H1 (cell line): ENCODE measurements around the gene STX12. TPM values are rescaled to one million over a fixed set of nuclear protein-coding genes. Genes with fewer than 3 reads are reported as not detected.
"Not testable (repeated sequence)": the region's sequence is repeated elsewhere in the genome, so short reads cannot be mapped to it uniquely, and the experiment has no call there.

Source experiments
- CTCF ChIA-PET: fragments of 300-600 bp; sonication (Branson Sonifier 250); formaldehyde crosslinking; loops from one replicate; lab custom pipeline; 2021; ENCODE audit not compliant: partially characterized antibody; lab: Charles Lee
- POLR2A ChIA-PET: fragments of 300-600 bp; sonication (Branson Sonifier 250); formaldehyde crosslinking; loops from one replicate; lab custom pipeline; 2021; ENCODE audit warnings: inconsistent platforms; ENCODE audit not compliant: partially characterized antibody; lab: Charles Lee
- DNase-seq, 2 experiments: peaks; one replicate each; pipeline versions ENCODE4 v3.0.0 to v3.0.0-alpha.2; 2010 to 2022; ENCODE audit warnings: low spot score in 2 of 2, low read depth in 1 of 2, mixed read lengths in 1 of 2
- FAIRE-seq: peaks from 2 replicates; lab custom pipeline; 2011; peaks lifted over from hg19 to GRCh38; lab: Jason Lieb, UNC
- H2AFZ ChIP-seq: 2 replicates; pipeline ENCODE4 v1.8.1; 2012; ENCODE audit warnings: low read length, inconsistent platforms
- H2AK5ac ChIP-seq: 2 replicates; pipeline ENCODE4 v1.6.1; 2013; ENCODE audit warnings: low read depth, low read length
- H2BK120ac ChIP-seq: replicated peaks from 2 replicates; pipeline ENCODE3; 2013; ENCODE audit warnings: low read depth, low read length, inconsistent platforms
- H2BK12ac ChIP-seq: 2 replicates; pipeline ENCODE4 v1.6.1; 2013; ENCODE audit warnings: low read depth, low read length
- H2BK15ac ChIP-seq: 2 replicates; pipeline ENCODE4 v1.6.1; 2013; ENCODE audit warnings: low read length
- H2BK20ac ChIP-seq: 2 replicates; pipeline ENCODE4 v1.6.1; 2013; ENCODE audit warnings: low read length
- H2BK5ac ChIP-seq: 2 replicates; pipeline ENCODE4 v1.6.1; 2013; ENCODE audit warnings: low read depth, low read length
- H3K14ac ChIP-seq: 2 replicates; pipeline ENCODE4 v1.6.1; 2013; ENCODE audit warnings: inconsistent platforms; ENCODE audit not compliant: insufficient read length
- H3K18ac ChIP-seq: 2 replicates; pipeline ENCODE4 v1.6.1; 2013; ENCODE audit warnings: low read length; ENCODE audit errors: extremely low read depth
- H3K23ac ChIP-seq: 2 replicates; pipeline ENCODE4 v1.6.1; 2013; ENCODE audit warnings: inconsistent platforms; ENCODE audit not compliant: insufficient read length
- H3K23me2 ChIP-seq: 2 replicates; pipeline ENCODE4 v1.6.1; 2013; ENCODE audit warnings: low read depth, low read length
- H3K27ac ChIP-seq: 2 replicates; pipeline ENCODE4 v1.6.1; 2011; ENCODE audit warnings: low read depth, low read length, inconsistent platforms
- H3K27me3 ChIP-seq, 4 experiments: replicated peaks in 1 of 4; 1 replicate in 1 of 4; 2 replicates in 3 of 4; pipeline versions ENCODE4 v1.6.1 to v1.8.1; 2011 to 2013; ENCODE audit warnings: low read length in 3 of 4, mild to moderate bottlenecking in 3 of 4, inconsistent platforms in 2 of 4, mixed read lengths in 2 of 4, moderate library complexity in 1 of 4; ENCODE audit not compliant: control insufficient read depth in 3 of 4, insufficient read depth in 3 of 4; ENCODE audit errors: extremely low read depth in 1 of 4
- H3K36me3 ChIP-seq, 4 experiments: 2 replicates each; pipeline versions ENCODE4 v1.6.1 to v1.8.1; 2011 to 2013; ENCODE audit warnings: mild to moderate bottlenecking in 4 of 4, low read length in 3 of 4, moderate library complexity in 2 of 4, control low read depth in 1 of 4, inconsistent platforms in 1 of 4; ENCODE audit not compliant: insufficient read depth in 4 of 4, control insufficient read depth in 2 of 4
- H3K4ac ChIP-seq: replicated peaks from 2 replicates; pipeline ENCODE3; 2013; ENCODE audit warnings: low read length, low read depth, mixed read lengths, inconsistent platforms; ENCODE audit not compliant: insufficient read length
- H3K4me1 ChIP-seq, 4 experiments: replicated peaks in 1 of 4; 1 replicate in 1 of 4; 2 replicates in 3 of 4; pipeline versions ENCODE4 v1.6.1 to v1.8.1; 2011 to 2013; ENCODE audit warnings: low read length in 3 of 4, inconsistent platforms in 2 of 4, mixed read lengths in 1 of 4; ENCODE audit not compliant: insufficient read depth in 4 of 4, control insufficient read depth in 3 of 4
- H3K4me2 ChIP-seq, 2 experiments: 2 replicates each; pipeline versions ENCODE4 v1.6.1 to v1.8.1; 2011 to 2013; ENCODE audit warnings: low read depth in 2 of 2, low read length in 2 of 2, control low read depth in 1 of 2, inconsistent platforms in 1 of 2, mild to moderate bottlenecking in 1 of 2; ENCODE audit not compliant: insufficient read depth in 1 of 2
- H3K4me3 ChIP-seq, 4 experiments: fragments of 200-600, 300-600 bp in 1 of 4; sonication (generic), shearing (Covaris generic), sonication (Bioruptor Twin) in 1 of 4; 2 replicates each; pipeline versions ENCODE4 v1.5.1 to v1.8.1; 2011 to 2016; ENCODE audit warnings: low read length in 4 of 4, low read depth in 3 of 4, control low read depth in 2 of 4, inconsistent platforms in 2 of 4, mild to moderate bottlenecking in 2 of 4, mixed read lengths in 1 of 4, moderate library complexity in 1 of 4; ENCODE audit not compliant: insufficient read depth in 2 of 4; ENCODE audit errors: extremely low read depth in 1 of 4
- H3K56ac ChIP-seq: replicated peaks from 2 replicates; pipeline ENCODE3; 2013; ENCODE audit warnings: low read depth, mild to moderate bottlenecking, mixed read lengths, low read length, inconsistent platforms; ENCODE audit not compliant: insufficient read length
- H3K79me1 ChIP-seq: 2 replicates; pipeline ENCODE4 v1.6.1; 2013; ENCODE audit warnings: low read depth, low read length, control low read depth
- H3K79me2 ChIP-seq, 2 experiments: 2 replicates each; pipeline versions ENCODE4 v1.6.1 to v1.8.1; 2012 to 2013; ENCODE audit warnings: low read length in 2 of 2, mild to moderate bottlenecking in 2 of 2, inconsistent platforms in 1 of 2; ENCODE audit not compliant: insufficient read depth in 2 of 2, control insufficient read depth in 1 of 2
- H3K9ac ChIP-seq, 4 experiments: replicated peaks in 1 of 4; 1 replicate in 1 of 4; 2 replicates in 3 of 4; pipeline versions ENCODE4 v1.6.1 to v1.8.1; 2011 to 2013; ENCODE audit warnings: low read depth in 3 of 4, low read length in 3 of 4, control low read depth in 2 of 4, mild to moderate bottlenecking in 2 of 4, moderate library complexity in 2 of 4, inconsistent platforms in 1 of 4; ENCODE audit errors: extremely low read depth in 1 of 4
- H3K9me3 ChIP-seq, 2 experiments: 2 replicates each; pipeline versions ENCODE4 v1.6.1 to v1.8.1; 2012 to 2013; ENCODE audit warnings: mild to moderate bottlenecking in 2 of 2, moderate library complexity in 2 of 2, control low read depth in 1 of 2, inconsistent platforms in 1 of 2, low read depth in 1 of 2, low read length in 1 of 2, mixed read lengths in 1 of 2; ENCODE audit not compliant: insufficient read depth in 2 of 2
- H4K20me1 ChIP-seq, 2 experiments: replicated peaks in 1 of 2; 2 replicates each; pipeline versions ENCODE3 to v1.8.1; 2011 to 2013; ENCODE audit warnings: inconsistent platforms in 2 of 2, low read length in 2 of 2, mild to moderate bottlenecking in 1 of 2; ENCODE audit not compliant: insufficient read depth in 2 of 2, control insufficient read depth in 1 of 2
- H4K5ac ChIP-seq: 2 replicates; pipeline ENCODE4 v1.6.1; 2013; ENCODE audit warnings: low read length, low read depth, mixed read lengths, inconsistent platforms; ENCODE audit not compliant: insufficient read length
- H4K8ac ChIP-seq: 2 replicates; pipeline ENCODE4 v1.8.0; 2013; ENCODE audit warnings: mild to moderate bottlenecking, moderate library complexity, low read length, inconsistent platforms; ENCODE audit not compliant: insufficient read depth; ENCODE audit errors: extremely low read depth
- H4K91ac ChIP-seq: replicated peaks from 2 replicates; pipeline ENCODE3; 2013; ENCODE audit warnings: low read length, mixed read lengths, inconsistent platforms; ENCODE audit not compliant: insufficient read length
- WGBS, 2 experiments: shearing (Covaris generic) in 1 of 2; methylation state at CpG; one replicate each; pipeline versions ENCODE4 v1.1.6 to v1.1.7; 2013 to 2015; ENCODE audit warnings: low lambda C conversion rate in 2 of 2, mixed read lengths in 2 of 2, inconsistent platforms in 1 of 2, low coverage in 1 of 2, missing lambda C conversion rate in 1 of 2; ENCODE audit not compliant: insufficient replicate concordance in 2 of 2, insufficient coverage in 1 of 2, insufficient read length in 1 of 2; ENCODE audit errors: extremely low coverage in 1 of 2, missing lambda C conversion rate in 1 of 2; 5-methylcytosine and 5-hydroxymethylcytosine counted together
- polyA plus RNA-seq, 7 experiments: library from polyadenylated mRNA; depleted of rRNA in 3 of 7; stranded (reverse) in 5 of 7; unstranded in 2 of 7; fragments of >200 nt in 5 of 7; fragments of 200-250 nt in 2 of 7; gene quantifications; 1 replicate in 5 of 7; 2 replicates in 1 of 7; 4 replicates in 1 of 7; pipeline versions ENCODE4 v1.2.1 to v1.2.3, GENCODE V29; 2011 to 2013; ENCODE audit warnings: missing spikeins in 2 of 7, mixed read lengths in 2 of 7
- total RNA-seq: library from RNA; stranded (reverse); fragmentation: NEBNext Ultra II Directional; extraction: Animal tissue kit (Norgen Biotek cat#: 25700); gene quantifications from 2 replicates; pipeline ENCODE4 v1.2.1, GENCODE V29; 2021

STX12 gene
- total and polyA plus RNA-seq, 2 of the 8 experiments (the other 6 are each of a cell fraction or from before 2014, with no cell fraction given): 3.7 to 11.0 TPM

DNA sequence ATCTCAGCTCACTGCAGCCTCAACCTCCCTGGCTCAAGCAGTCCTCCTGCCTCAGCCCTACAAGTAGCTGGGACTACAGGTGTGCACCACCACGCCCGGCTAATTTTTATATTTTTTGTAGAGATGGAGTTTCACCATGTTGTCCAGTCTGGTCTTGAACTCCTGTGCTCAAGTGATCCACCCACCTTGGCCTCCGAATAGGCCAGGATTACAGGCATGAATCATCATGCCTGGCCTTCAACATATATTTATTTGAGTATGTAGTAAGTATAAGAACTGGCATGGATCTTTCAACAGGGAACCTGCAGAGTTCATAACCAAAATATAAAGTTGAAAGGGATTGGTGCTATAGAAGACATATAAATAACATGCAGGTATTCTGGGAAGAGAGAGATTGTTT, 2.3 kb downstream of the STX12 start:
- peaks cover 0 to 13% of the 10 kb centered on the region in 2 experiments; a peak in 1 of 4 replicates for H3K79me2 ChIP-seq
- H4K20me1 ChIP-seq, H3K56ac ChIP-seq, H2BK12ac ChIP-seq, H3K23ac ChIP-seq, POLR2A ChIA-PET, H4K8ac ChIP-seq, H2BK15ac ChIP-seq, H3K4me3 ChIP-seq, H3K4me1 ChIP-seq, H2BK5ac ChIP-seq, H3K9me3 ChIP-seq, H2BK120ac ChIP-seq, FAIRE-seq, H3K4ac ChIP-seq, H3K36me3 ChIP-seq, H3K79me1 ChIP-seq, H2BK20ac ChIP-seq, H2AFZ ChIP-seq, H3K18ac ChIP-seq, H4K91ac ChIP-seq, H4K5ac ChIP-seq, H3K23me2 ChIP-seq, H3K27me3 ChIP-seq, H3K9ac ChIP-seq, H2AK5ac ChIP-seq, DNase-seq, H3K14ac ChIP-seq, H3K27ac ChIP-seq, H3K4me2 ChIP-seq: not testable (repeated sequence)
- WGBS, 2 experiments: 93% methylated on average over 3 of the region's 3 CpGs; no CpG with 5 or more reads in 1 of the 2 experiments
- CTCF ChIA-PET: interaction anchor here (1.7 kb wide), 1 partner anchor 11 kb away, joined by 5 read pairs; no protein-coding TSS in a partner anchor

- not testable (repeated sequence) for H3K23me2 ChIP-seq, H2BK15ac ChIP-seq, H2AFZ ChIP-seq, H4K20me1 ChIP-seq, H2BK12ac ChIP-seq, H3K27me3 ChIP-seq, H3K9me3 ChIP-seq, H3K4me2 ChIP-seq, H3K79me1 ChIP-seq, H4K8ac ChIP-seq, H3K9ac ChIP-seq, H3K14ac ChIP-seq, H3K4ac ChIP-seq, H2BK120ac ChIP-seq, H3K4me3 ChIP-seq, H3K27ac ChIP-seq, FAIRE-seq, H3K36me3 ChIP-seq, H2AK5ac ChIP-seq, H3K18ac ChIP-seq, H3K56ac ChIP-seq, H2BK20ac ChIP-seq, H3K4me1 ChIP-seq, DNase-seq, H4K91ac ChIP-seq, H4K5ac ChIP-seq, H2BK5ac ChIP-seq, H3K23ac ChIP-seq
- peaks cover 0 to 13% of the 10 kb centered on the region in 2 experiments; a peak in 1 of 4 replicates for H3K79me2 ChIP-seq
- ChIA-PET POLR2A (interaction anchor here (0.5 kb wide), 1 partner anchor 132 kb away, joined by 3 read pairs; no protein-coding TSS in a partner anchor), CTCF (interaction anchor here (1.0 to 1.2 kb wide), 2 partner anchors 10 to 19 kb away, joined by 3 read pairs; no protein-coding TSS in a partner anchor)
Observed at GRCh38 chr1:27776276-27776675, 3.3 kb downstream of the STX12 start.
